OCI-LY1 (cell line): ENCODE data around the gene MRGPRX2.

Source experiments
- EZH2 ChIP-seq: fragments of 200-600 bp; sonication (generic), shearing (Covaris generic); IDR thresholded peaks from 2 replicates; pipeline ENCODE4 v1.8.0; 2017; ENCODE audit warnings: borderline replicate concordance, mixed run types, mild to moderate bottlenecking, antibody characterized with exemption, low read length, moderate library complexity, mixed read lengths
- TF ChIP-seq, protein P1 (sequence below): fragments of 200-600 bp; sonication (generic), shearing (Covaris generic); IDR thresholded peaks from 2 replicates; pipeline ENCODE4 v1.5.1; 2017; ENCODE audit warnings: mild to moderate bottlenecking, antibody characterized with exemption, low read length, moderate library complexity, mixed read lengths

DNA sequence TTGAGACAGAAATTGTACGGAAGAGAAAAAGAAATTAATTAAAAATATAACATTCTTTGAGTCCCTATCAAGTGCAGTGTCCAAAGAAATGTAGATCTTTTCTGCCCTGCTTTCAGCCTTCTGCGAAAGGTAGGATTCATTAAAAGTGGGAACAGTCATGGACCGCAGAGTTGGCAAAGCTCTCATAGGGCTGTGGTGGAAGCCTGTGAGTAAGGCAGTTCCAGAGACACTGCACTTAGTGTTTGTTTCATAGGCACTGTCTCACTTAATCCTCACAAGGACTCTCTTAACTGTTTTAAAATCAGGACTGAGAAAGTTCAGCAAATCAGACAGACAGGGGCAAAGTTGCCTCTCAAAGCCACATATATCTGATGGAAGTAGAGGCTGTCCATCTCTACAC is 5.5 kb downstream of the MRGPRX2 start:
- TF ChIP-seq, protein P1, sequence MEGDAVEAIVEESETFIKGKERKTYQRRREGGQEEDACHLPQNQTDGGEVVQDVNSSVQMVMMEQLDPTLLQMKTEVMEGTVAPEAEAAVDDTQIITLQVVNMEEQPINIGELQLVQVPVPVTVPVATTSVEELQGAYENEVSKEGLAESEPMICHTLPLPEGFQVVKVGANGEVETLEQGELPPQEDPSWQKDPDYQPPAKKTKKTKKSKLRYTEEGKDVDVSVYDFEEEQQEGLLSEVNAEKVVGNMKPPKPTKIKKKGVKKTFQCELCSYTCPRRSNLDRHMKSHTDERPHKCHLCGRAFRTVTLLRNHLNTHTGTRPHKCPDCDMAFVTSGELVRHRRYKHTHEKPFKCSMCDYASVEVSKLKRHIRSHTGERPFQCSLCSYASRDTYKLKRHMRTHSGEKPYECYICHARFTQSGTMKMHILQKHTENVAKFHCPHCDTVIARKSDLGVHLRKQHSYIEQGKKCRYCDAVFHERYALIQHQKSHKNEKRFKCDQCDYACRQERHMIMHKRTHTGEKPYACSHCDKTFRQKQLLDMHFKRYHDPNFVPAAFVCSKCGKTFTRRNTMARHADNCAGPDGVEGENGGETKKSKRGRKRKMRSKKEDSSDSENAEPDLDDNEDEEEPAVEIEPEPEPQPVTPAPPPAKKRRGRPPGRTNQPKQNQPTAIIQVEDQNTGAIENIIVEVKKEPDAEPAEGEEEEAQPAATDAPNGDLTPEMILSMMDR, result no peak
- no peak for TF ChIP-seq EZH2
